Astrocyte of the cerebellum (primary cell): ENCODE measurements around the gene ABHD2.

ENCODE experiments used
- DNase-seq: peaks from one replicate; pipeline ENCODE4 v3.0.0-alpha.2; 2011; ENCODE audit warnings: low read depth
- H3K4me3 ChIP-seq: 2 replicates; pipeline ENCODE4 v1.5.1; 2011; ENCODE audit warnings: mild to moderate bottlenecking, low read depth, low read length, moderate library complexity
- in situ Hi-C: cut with HindIII; loops from 2 replicates; pipeline ENCODE4 v1.10.0; 2017; ENCODE audit warnings: low sequenced_read_pairs
- TF ChIP-seq, protein P1 (sequence below): IDR thresholded peaks from 2 replicates; pipeline ENCODE4 v1.5.1; 2012; ENCODE audit warnings: low read length, low read depth, moderate library complexity, mild to moderate bottlenecking; ENCODE audit errors: missing control alignments

ABHD2 gene

GRCh38 chr15:89105147-89105546 lies 16.9 kb downstream of the ABHD2 start:
- H3K4me3 ChIP-seq, result no peak overlapping the region
- in situ Hi-C loops, result loop anchor here (5.0 kb wide), 1 partner anchor 48 kb away; no protein-coding TSS in a partner anchor
- TF ChIP-seq, protein P1, sequence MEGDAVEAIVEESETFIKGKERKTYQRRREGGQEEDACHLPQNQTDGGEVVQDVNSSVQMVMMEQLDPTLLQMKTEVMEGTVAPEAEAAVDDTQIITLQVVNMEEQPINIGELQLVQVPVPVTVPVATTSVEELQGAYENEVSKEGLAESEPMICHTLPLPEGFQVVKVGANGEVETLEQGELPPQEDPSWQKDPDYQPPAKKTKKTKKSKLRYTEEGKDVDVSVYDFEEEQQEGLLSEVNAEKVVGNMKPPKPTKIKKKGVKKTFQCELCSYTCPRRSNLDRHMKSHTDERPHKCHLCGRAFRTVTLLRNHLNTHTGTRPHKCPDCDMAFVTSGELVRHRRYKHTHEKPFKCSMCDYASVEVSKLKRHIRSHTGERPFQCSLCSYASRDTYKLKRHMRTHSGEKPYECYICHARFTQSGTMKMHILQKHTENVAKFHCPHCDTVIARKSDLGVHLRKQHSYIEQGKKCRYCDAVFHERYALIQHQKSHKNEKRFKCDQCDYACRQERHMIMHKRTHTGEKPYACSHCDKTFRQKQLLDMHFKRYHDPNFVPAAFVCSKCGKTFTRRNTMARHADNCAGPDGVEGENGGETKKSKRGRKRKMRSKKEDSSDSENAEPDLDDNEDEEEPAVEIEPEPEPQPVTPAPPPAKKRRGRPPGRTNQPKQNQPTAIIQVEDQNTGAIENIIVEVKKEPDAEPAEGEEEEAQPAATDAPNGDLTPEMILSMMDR, result no peak
- DNase-seq, result peak; percentile 89

DNA sequence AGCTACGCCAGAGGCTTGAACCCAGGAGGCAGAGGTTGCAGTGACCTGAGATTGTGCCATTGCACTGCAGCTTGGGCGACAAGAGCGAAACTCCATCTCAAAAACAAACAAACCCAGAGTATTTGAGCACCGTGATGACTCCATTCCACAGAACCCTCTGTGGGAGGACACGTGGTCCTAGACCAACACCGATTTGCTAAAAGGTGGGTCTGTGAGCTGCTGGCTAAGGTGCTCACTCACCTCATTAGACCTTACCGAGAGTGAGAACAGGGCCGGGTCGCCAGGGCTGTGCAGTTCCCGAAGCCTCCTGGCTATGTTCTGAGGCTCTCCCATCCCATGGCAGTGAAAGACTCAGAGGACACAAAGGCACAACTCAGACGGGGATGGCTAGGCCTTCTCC lies 17.9 kb downstream of the ABHD2 start:
- TF ChIP-seq, protein P1, result no peak
- H3K4me3 ChIP-seq, result no peak overlapping the region
- DNase-seq, result no peak
- in situ Hi-C loops, result loop anchor here (5.0 kb wide), 1 partner anchor 49 kb away; no protein-coding TSS in a partner anchor

- DNase-seq, result no peak
- no peak overlapping the region for H3K4me3 ChIP-seq
- in situ Hi-C loops, result loop anchor here (5.0 kb wide), 1 partner anchor 51 kb away; no protein-coding TSS in a partner anchor
- TF ChIP-seq, protein P1, result no peak
Observed at GRCh38 chr15:89107984-89108383, 19.7 kb downstream of the ABHD2 start.

DNA sequence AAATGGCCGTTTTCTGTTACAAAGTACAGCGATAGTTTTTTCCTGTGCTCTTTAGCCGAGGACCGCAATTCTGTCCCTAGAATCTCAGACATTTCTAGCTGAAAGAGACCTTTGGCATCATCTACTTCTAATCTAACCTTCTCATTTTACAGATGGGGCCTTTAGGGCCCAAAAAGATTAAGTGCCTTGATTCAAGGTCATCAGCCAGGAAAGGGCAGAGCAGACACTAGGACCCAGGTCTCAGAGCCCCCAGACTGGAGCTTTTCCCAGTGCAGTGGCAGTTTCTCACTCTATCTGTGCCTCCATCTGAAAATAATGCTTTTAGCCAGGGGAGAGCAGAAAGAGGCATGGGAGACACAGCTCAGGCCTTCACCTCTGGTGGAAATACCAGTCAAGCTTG lies 20.6 kb downstream of the ABHD2 start:
- TF ChIP-seq, protein P1, result no peak
- H3K4me3 ChIP-seq, result no peak overlapping the region
- in situ Hi-C loops, result loop anchor here (5.0 kb wide), 1 partner anchor 52 kb away; no protein-coding TSS in a partner anchor
- DNase-seq, result no peak

DNA sequence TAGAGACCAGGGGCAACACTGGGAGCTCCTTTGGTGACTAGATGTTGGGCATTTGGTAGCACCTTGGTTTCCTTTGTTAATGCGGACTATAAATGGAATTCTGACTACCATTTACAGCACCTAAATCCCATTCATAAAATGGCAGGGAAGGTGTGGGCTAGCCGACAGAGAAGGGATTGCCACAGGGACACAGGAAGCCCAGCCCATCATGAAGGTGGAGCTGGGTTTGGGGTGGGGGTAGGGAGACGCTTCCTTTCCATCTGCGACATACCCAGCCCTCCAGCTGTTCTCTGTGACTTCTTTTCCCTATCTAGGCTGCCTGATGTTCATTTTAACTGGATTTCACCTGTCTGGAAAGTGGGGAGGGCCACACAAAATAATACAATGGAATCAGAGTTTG lies 21.0 kb downstream of the ABHD2 start:
- DNase-seq, result no peak
- TF ChIP-seq, protein P1, result no peak
- no peak overlapping the region for H3K4me3 ChIP-seq
- in situ Hi-C loops, result loop anchor here (5.0 kb wide), 1 partner anchor 52 kb away; no protein-coding TSS in a partner anchor

DNA sequence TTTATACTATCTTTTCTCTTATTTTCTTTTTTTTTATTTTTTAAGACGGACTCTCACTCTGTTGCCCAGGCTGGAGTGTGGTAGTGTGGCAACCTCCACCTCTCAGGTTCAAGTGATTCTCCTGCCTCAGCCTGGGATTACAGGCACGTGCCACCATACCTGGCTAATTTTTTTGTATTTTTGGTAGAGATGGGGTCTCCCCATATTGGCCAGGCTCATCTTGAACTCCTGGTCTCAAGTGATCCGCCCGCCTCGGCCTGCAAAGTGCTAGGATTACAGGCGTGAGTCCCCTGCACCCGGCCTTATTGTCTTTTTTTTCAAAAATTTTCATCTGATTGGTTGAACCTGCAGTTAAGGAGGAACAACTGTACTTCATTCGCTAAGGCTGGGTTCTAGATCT lies 21.8 kb downstream of the ABHD2 start:
- in situ Hi-C loops, result no loop called here
- DNase-seq, result no peak
- TF ChIP-seq, protein P1, result no peak

More for the DNA sequence above, 21.8 kb downstream of the ABHD2 start:
- no peak overlapping the region for H3K4me3 ChIP-seq
